H1 (cell line): Measurements from ENCODE around the gene C19orf44. TPM values are rescaled to one million over a fixed set of nuclear protein-coding genes. Genes with fewer than 3 reads are reported as not detected.

Source experiments
- CTCF ChIA-PET: fragments of 300-600 bp; sonication (Branson Sonifier 250); formaldehyde crosslinking; loops from one replicate; lab custom pipeline; 2021; ENCODE audit not compliant: partially characterized antibody; lab: Charles Lee
- POLR2A ChIA-PET: fragments of 300-600 bp; sonication (Branson Sonifier 250); formaldehyde crosslinking; loops from one replicate; lab custom pipeline; 2021; ENCODE audit warnings: inconsistent platforms; ENCODE audit not compliant: partially characterized antibody; lab: Charles Lee
- DNase-seq, 2 experiments: peaks; one replicate each; pipeline versions ENCODE4 v3.0.0 to v3.0.0-alpha.2; 2010 to 2022; ENCODE audit warnings: low spot score in 2 of 2, low read depth in 1 of 2, mixed read lengths in 1 of 2
- FAIRE-seq: peaks from 2 replicates; lab custom pipeline; 2011; peaks lifted over from hg19 to GRCh38; lab: Jason Lieb, UNC
- H2AFZ ChIP-seq: 2 replicates; pipeline ENCODE4 v1.8.1; 2012; ENCODE audit warnings: low read length, inconsistent platforms
- H2AK5ac ChIP-seq: 2 replicates; pipeline ENCODE4 v1.6.1; 2013; ENCODE audit warnings: low read depth, low read length
- H2BK120ac ChIP-seq: replicated peaks from 2 replicates; pipeline ENCODE3; 2013; ENCODE audit warnings: low read depth, low read length, inconsistent platforms
- H2BK12ac ChIP-seq: 2 replicates; pipeline ENCODE4 v1.6.1; 2013; ENCODE audit warnings: low read depth, low read length
- H2BK15ac ChIP-seq: 2 replicates; pipeline ENCODE4 v1.6.1; 2013; ENCODE audit warnings: low read length
- H2BK20ac ChIP-seq: 2 replicates; pipeline ENCODE4 v1.6.1; 2013; ENCODE audit warnings: low read length
- H2BK5ac ChIP-seq: 2 replicates; pipeline ENCODE4 v1.6.1; 2013; ENCODE audit warnings: low read depth, low read length
- H3K14ac ChIP-seq: 2 replicates; pipeline ENCODE4 v1.6.1; 2013; ENCODE audit warnings: inconsistent platforms; ENCODE audit not compliant: insufficient read length
- H3K18ac ChIP-seq: 2 replicates; pipeline ENCODE4 v1.6.1; 2013; ENCODE audit warnings: low read length; ENCODE audit errors: extremely low read depth
- H3K23ac ChIP-seq: 2 replicates; pipeline ENCODE4 v1.6.1; 2013; ENCODE audit warnings: inconsistent platforms; ENCODE audit not compliant: insufficient read length
- H3K23me2 ChIP-seq: 2 replicates; pipeline ENCODE4 v1.6.1; 2013; ENCODE audit warnings: low read depth, low read length
- H3K27ac ChIP-seq: 2 replicates; pipeline ENCODE4 v1.6.1; 2011; ENCODE audit warnings: low read depth, low read length, inconsistent platforms
- H3K27me3 ChIP-seq, 4 experiments: replicated peaks in 1 of 4; 1 replicate in 1 of 4; 2 replicates in 3 of 4; pipeline versions ENCODE4 v1.6.1 to v1.8.1; 2011 to 2013; ENCODE audit warnings: low read length in 3 of 4, mild to moderate bottlenecking in 3 of 4, inconsistent platforms in 2 of 4, mixed read lengths in 2 of 4, moderate library complexity in 1 of 4; ENCODE audit not compliant: control insufficient read depth in 3 of 4, insufficient read depth in 3 of 4; ENCODE audit errors: extremely low read depth in 1 of 4
- H3K36me3 ChIP-seq, 4 experiments: 2 replicates each; pipeline versions ENCODE4 v1.6.1 to v1.8.1; 2011 to 2013; ENCODE audit warnings: mild to moderate bottlenecking in 4 of 4, low read length in 3 of 4, moderate library complexity in 2 of 4, control low read depth in 1 of 4, inconsistent platforms in 1 of 4; ENCODE audit not compliant: insufficient read depth in 4 of 4, control insufficient read depth in 2 of 4
- H3K4ac ChIP-seq: replicated peaks from 2 replicates; pipeline ENCODE3; 2013; ENCODE audit warnings: low read length, low read depth, mixed read lengths, inconsistent platforms; ENCODE audit not compliant: insufficient read length
- H3K4me1 ChIP-seq, 4 experiments: replicated peaks in 1 of 4; 1 replicate in 1 of 4; 2 replicates in 3 of 4; pipeline versions ENCODE4 v1.6.1 to v1.8.1; 2011 to 2013; ENCODE audit warnings: low read length in 3 of 4, inconsistent platforms in 2 of 4, mixed read lengths in 1 of 4; ENCODE audit not compliant: insufficient read depth in 4 of 4, control insufficient read depth in 3 of 4
- H3K4me2 ChIP-seq, 2 experiments: 2 replicates each; pipeline versions ENCODE4 v1.6.1 to v1.8.1; 2011 to 2013; ENCODE audit warnings: low read depth in 2 of 2, low read length in 2 of 2, control low read depth in 1 of 2, inconsistent platforms in 1 of 2, mild to moderate bottlenecking in 1 of 2; ENCODE audit not compliant: insufficient read depth in 1 of 2
- H3K4me3 ChIP-seq, 4 experiments: fragments of 200-600, 300-600 bp in 1 of 4; sonication (generic), shearing (Covaris generic), sonication (Bioruptor Twin) in 1 of 4; 2 replicates each; pipeline versions ENCODE4 v1.5.1 to v1.8.1; 2011 to 2016; ENCODE audit warnings: low read length in 4 of 4, low read depth in 3 of 4, control low read depth in 2 of 4, inconsistent platforms in 2 of 4, mild to moderate bottlenecking in 2 of 4, mixed read lengths in 1 of 4, moderate library complexity in 1 of 4; ENCODE audit not compliant: insufficient read depth in 2 of 4; ENCODE audit errors: extremely low read depth in 1 of 4
- H3K56ac ChIP-seq: replicated peaks from 2 replicates; pipeline ENCODE3; 2013; ENCODE audit warnings: low read depth, mild to moderate bottlenecking, mixed read lengths, low read length, inconsistent platforms; ENCODE audit not compliant: insufficient read length
- H3K79me1 ChIP-seq: 2 replicates; pipeline ENCODE4 v1.6.1; 2013; ENCODE audit warnings: low read depth, low read length, control low read depth
- H3K79me2 ChIP-seq, 2 experiments: 2 replicates each; pipeline versions ENCODE4 v1.6.1 to v1.8.1; 2012 to 2013; ENCODE audit warnings: low read length in 2 of 2, mild to moderate bottlenecking in 2 of 2, inconsistent platforms in 1 of 2; ENCODE audit not compliant: insufficient read depth in 2 of 2, control insufficient read depth in 1 of 2
- H3K9ac ChIP-seq, 4 experiments: replicated peaks in 1 of 4; 1 replicate in 1 of 4; 2 replicates in 3 of 4; pipeline versions ENCODE4 v1.6.1 to v1.8.1; 2011 to 2013; ENCODE audit warnings: low read depth in 3 of 4, low read length in 3 of 4, control low read depth in 2 of 4, mild to moderate bottlenecking in 2 of 4, moderate library complexity in 2 of 4, inconsistent platforms in 1 of 4; ENCODE audit errors: extremely low read depth in 1 of 4
- H3K9me3 ChIP-seq, 2 experiments: 2 replicates each; pipeline versions ENCODE4 v1.6.1 to v1.8.1; 2012 to 2013; ENCODE audit warnings: mild to moderate bottlenecking in 2 of 2, moderate library complexity in 2 of 2, control low read depth in 1 of 2, inconsistent platforms in 1 of 2, low read depth in 1 of 2, low read length in 1 of 2, mixed read lengths in 1 of 2; ENCODE audit not compliant: insufficient read depth in 2 of 2
- H4K20me1 ChIP-seq, 2 experiments: replicated peaks in 1 of 2; 2 replicates each; pipeline versions ENCODE3 to v1.8.1; 2011 to 2013; ENCODE audit warnings: inconsistent platforms in 2 of 2, low read length in 2 of 2, mild to moderate bottlenecking in 1 of 2; ENCODE audit not compliant: insufficient read depth in 2 of 2, control insufficient read depth in 1 of 2
- H4K5ac ChIP-seq: 2 replicates; pipeline ENCODE4 v1.6.1; 2013; ENCODE audit warnings: low read length, low read depth, mixed read lengths, inconsistent platforms; ENCODE audit not compliant: insufficient read length
- H4K8ac ChIP-seq: 2 replicates; pipeline ENCODE4 v1.8.0; 2013; ENCODE audit warnings: mild to moderate bottlenecking, moderate library complexity, low read length, inconsistent platforms; ENCODE audit not compliant: insufficient read depth; ENCODE audit errors: extremely low read depth
- H4K91ac ChIP-seq: replicated peaks from 2 replicates; pipeline ENCODE3; 2013; ENCODE audit warnings: low read length, mixed read lengths, inconsistent platforms; ENCODE audit not compliant: insufficient read length
- ATF3 ChIP-seq: IDR thresholded peaks from 2 replicates; pipeline ENCODE4 v1.6.1; 2011; ENCODE audit warnings: low read depth, mild to moderate bottlenecking, low read length; ENCODE audit not compliant: insufficient read depth
- HDAC6 ChIP-seq: IDR thresholded peaks from one replicate; pipeline ENCODE4 v1.7.1; 2012; ENCODE audit warnings: low read depth, mild to moderate bottlenecking, inconsistent platforms, low read length, moderate library complexity
- NRF1 ChIP-seq: IDR thresholded peaks from 2 replicates; pipeline ENCODE4 v1.6.1; 2011; ENCODE audit warnings: mild to moderate bottlenecking, low read depth, low read length, improper control_type of control experiment
- PHF8 ChIP-seq: fragments of 200-600 bp; sonication (generic); conservative IDR thresholded peaks from 2 replicates; pipeline ENCODE4 v1.7.1; 2012; ENCODE audit warnings: low read depth, mild to moderate bottlenecking, inconsistent platforms, low read length, moderate library complexity
- RNF2 ChIP-seq: fragments of 200-900, 300-1000 bp; sonication (generic); IDR thresholded peaks from 2 replicates; pipeline ENCODE4 v1.7.1; 2016; ENCODE audit warnings: borderline replicate concordance, low read depth, mild to moderate bottlenecking, antibody characterized with exemption, low read length; ENCODE audit not compliant: poor library complexity, severe bottlenecking; ENCODE audit errors: missing control alignments
- SAP30 ChIP-seq: fragments of 300-600 bp; sonication (generic); IDR thresholded peaks from 2 replicates; pipeline ENCODE4 v1.7.1; 2012; ENCODE audit warnings: low read length, moderate library complexity, mild to moderate bottlenecking, inconsistent platforms; ENCODE audit not compliant: insufficient read depth, insufficient replicate concordance
- WGBS, 2 experiments: shearing (Covaris generic) in 1 of 2; methylation state at CpG; one replicate each; pipeline versions ENCODE4 v1.1.6 to v1.1.7; 2013 to 2015; ENCODE audit warnings: low lambda C conversion rate in 2 of 2, mixed read lengths in 2 of 2, inconsistent platforms in 1 of 2, low coverage in 1 of 2, missing lambda C conversion rate in 1 of 2; ENCODE audit not compliant: insufficient replicate concordance in 2 of 2, insufficient coverage in 1 of 2, insufficient read length in 1 of 2; ENCODE audit errors: extremely low coverage in 1 of 2, missing lambda C conversion rate in 1 of 2; 5-methylcytosine and 5-hydroxymethylcytosine counted together
- polyA plus RNA-seq, 7 experiments: library from polyadenylated mRNA; depleted of rRNA in 3 of 7; stranded (reverse) in 5 of 7; unstranded in 2 of 7; fragments of >200 nt in 5 of 7; fragments of 200-250 nt in 2 of 7; gene quantifications; 1 replicate in 5 of 7; 2 replicates in 1 of 7; 4 replicates in 1 of 7; pipeline versions ENCODE4 v1.2.1 to v1.2.3, GENCODE V29; 2011 to 2013; ENCODE audit warnings: missing spikeins in 2 of 7, mixed read lengths in 2 of 7
- total RNA-seq: library from RNA; stranded (reverse); fragmentation: NEBNext Ultra II Directional; extraction: Animal tissue kit (Norgen Biotek cat#: 25700); gene quantifications from 2 replicates; pipeline ENCODE4 v1.2.1, GENCODE V29; 2021

C19orf44 gene
- total and polyA plus RNA-seq, 2 of the 8 experiments (the other 6 are each of a cell fraction or from before 2014, with no cell fraction given), result 2.1 to 4.5 TPM

- Histone ChIP-seq H4K20me1 (peaks cover 2 to 6% of the 10 kb centered on the region in 2 experiments), H3K9me3 (no peaks in the 10 kb centered on the region), H3K4me2 (no peak overlapping the region), H3K14ac (no peak overlapping the region), H2BK20ac (no peak overlapping the region), H3K4me3 (no peak overlapping the region), H4K8ac (no peak overlapping the region), H3K9ac (no peak overlapping the region), H3K23ac (no peak overlapping the region), H4K5ac (no peak overlapping the region), H3K4me1 (no peaks in the 10 kb centered on the region; a peak in 2 of 7 replicates), H3K79me2 (peaks cover 0 to 5% of the 10 kb centered on the region in 2 experiments; a peak in 2 of 4 replicates), H2BK120ac (no peak overlapping the region), H2BK12ac (no peak overlapping the region), H3K36me3 (peaks cover 15 to 52% (median 16%) of the 10 kb centered on the region in 4 experiments), H2BK5ac (no peak overlapping the region), H3K18ac (no peak overlapping the region), H3K79me1 (peaks cover under 1% of the 10 kb centered on the region; the same call in 1 of the 2 replicates), H3K27ac (no peak overlapping the region), H2AK5ac (no peak overlapping the region), H3K27me3 (no peaks in the 10 kb centered on the region; a peak in 1 of 7 replicates), H3K23me2 (no peaks in the 10 kb centered on the region), H3K56ac (no peak overlapping the region), H3K4ac (no peak overlapping the region), H4K91ac (no peak overlapping the region), H2BK15ac (no peak overlapping the region), H2AFZ (no peak overlapping the region)
- POLR2A ChIA-PET, result interaction anchor here (0.6 to 0.8 kb wide), 2 partner anchors 15 to 35 kb away, joined by 4 read pairs; no protein-coding TSS in a partner anchor
- CTCF ChIA-PET, result interaction anchor here (1.5 kb wide), 1 partner anchor 46 kb away, joined by 3 read pairs; no protein-coding TSS in a partner anchor
- FAIRE-seq (no peak), DNase-seq (no peak)
- 95% methylated on average over 6 of the region's 7 CpGs; no CpG with 5 or more reads in 1 of the 2 experiments for WGBS, 2 experiments
- TF ChIP-seq ATF3 (no peak), SAP30 (no peak), NRF1 (no peak), PHF8 (no peak), RNF2 (no peak), HDAC6 (no peak)
Measured at GRCh38 chr19:16564842-16565241, 68.6 kb downstream of the C19orf44 start.
